Measurements from ENCODE around the gene GNGT2.
A peak's percentile ranks its signal among the peaks of the same experiment; 100 is the strongest.

The GNGT2 gene

GRCh38 chr17:49249890-49250522 is 39.6 kb upstream of the GNGT2 start (continued):
- TF ChIP-seq SP2 (tag by site-specific recombination; IDR thresholded peaks at IDR 0.05), result no peak
- TF ChIP-seq PRDM4 (tag by site-specific recombination; IDR thresholded peaks at IDR 0.05), result no peak
- TF ChIP-seq KLF16 (tag by site-specific recombination; IDR thresholded peaks at IDR 0.05), result no peak
- no peak for TF ChIP-seq ZNF280D (tag by site-specific recombination; IDR thresholded peaks at IDR 0.05)

GRCh38 chr17:49249292-49249794 is 39.0 kb upstream of the GNGT2 start:
- Histone ChIP-seq H3K36me3 (ENCODE audit: control insufficient read depth in 2 of 2, insufficient read depth in 1 of 2, low read length in 2 of 2) (no peaks in the 10 kb centered on the region), H3K4me3 (ENCODE audit: low read depth, low read length) (no peak overlapping the region), H3K9me3 (ENCODE audit: control insufficient read depth, insufficient read depth, low read depth, low read length) (no peaks in the 10 kb centered on the region), H3K4me1 (ENCODE audit: control insufficient read depth, insufficient read depth, low read length) (peaks cover 3% of the 10 kb centered on the region; the same call in 1 of the 2 replicates), H3K27ac (ENCODE audit: extremely low read depth, low read depth, low read length) (no peak overlapping the region)
- TF ChIP-seq ZBTB20 (tag by site-specific recombination; IDR thresholded peaks at IDR 0.05) (peak; percentile 86), ZIC2 (tag by site-specific recombination; IDR thresholded peaks at IDR 0.05) (peak; percentile 71), ZNF202 (tag by site-specific recombination; IDR thresholded peaks at IDR 0.05; ENCODE audit: borderline replicate concordance) (no peak), OSR2 (tag by site-specific recombination; IDR thresholded peaks at IDR 0.05) (peak; percentile 53; the same call in 1 of the 2 replicates), ZNF335 (tag by site-specific recombination; conservative IDR thresholded peaks at IDR 0.05) (peak; percentile 36; the same call in 1 of the 2 replicates), KLF1 (tag by site-specific recombination; IDR thresholded peaks at IDR 0.05) (peak; percentile 97), ZNF19 (tag by site-specific recombination; IDR thresholded peaks at IDR 0.05; ENCODE audit: low read depth) (no peak), SP7 (tag by site-specific recombination; IDR thresholded peaks at IDR 0.05) (peak; percentile 83), KLF17 (tag by site-specific recombination; IDR thresholded peaks at IDR 0.05) (0 out of 2 replicates have a peak, but pooled peaks have one; percentile 9)
- CTCF ChIA-PET, result interaction anchor here (0.6 to 0.7 kb wide), 2 partner anchors 147 to 1367 kb away, joined by 3 read pairs; no protein-coding TSS in a partner anchor
- POLR2A ChIA-PET, result interaction anchor here (0.6 kb wide), 1 partner anchor 151 kb away, joined by 5 read pairs; no protein-coding TSS in a partner anchor

GRCh38 chr17:49247944-49248343 is 37.6 kb upstream of the GNGT2 start:
- H3K9me3 ChIP-seq (ENCODE audit: control insufficient read depth, insufficient read depth, low read depth, low read length), result no peaks in the 10 kb centered on the region
- H3K4me3 ChIP-seq (ENCODE audit: low read depth, low read length), result no peak overlapping the region
- POLR2A ChIA-PET, result no interaction called here
- H3K4me1 ChIP-seq (ENCODE audit: control insufficient read depth, insufficient read depth, low read length), result peaks cover 3% of the 10 kb centered on the region; the same call in 1 of the 2 replicates
- TF ChIP-seq ZNF701 (tag by site-specific recombination; IDR thresholded peaks at IDR 0.05) (no peak), ZNF623 (tag by site-specific recombination; IDR thresholded peaks at IDR 0.05) (peak; percentile 48; the same call in 1 of the 2 replicates), WT1 (tag by site-specific recombination; IDR thresholded peaks at IDR 0.05) (peak; percentile 41; the same call in 1 of the 2 replicates), KLF1 (tag by site-specific recombination; IDR thresholded peaks at IDR 0.05) (0 out of 2 replicates have a peak, but pooled peaks have one; percentile 61), ZNF777 (tag by site-specific recombination; IDR thresholded peaks at IDR 0.05; ENCODE audit: borderline replicate concordance) (no peak), TSHZ1 (tag by site-specific recombination; IDR thresholded peaks at IDR 0.05; ENCODE audit: borderline replicate concordance) (no peak)
- CTCF ChIA-PET, result interaction anchor here (0.6 to 1.6 kb wide), 4 partner anchors 13 to 45 kb away, joined by 3 to 7 read pairs (median 4); no protein-coding TSS in a partner anchor
- no peaks in the 10 kb centered on the region for H3K36me3 ChIP-seq (ENCODE audit: control insufficient read depth in 2 of 2, insufficient read depth in 1 of 2, low read length in 2 of 2)
- no peak overlapping the region for H3K27ac ChIP-seq (ENCODE audit: extremely low read depth, low read depth, low read length)

All from HEK293 (cell line).